Chondrocyte (in vitro differentiated cells): ENCODE data around the gene PSMC3IP. TPM values are rescaled to one million over a fixed set of nuclear protein-coding genes. Genes with fewer than 3 reads are reported as not detected.

Experiments
- DNase-seq: peaks from one replicate; pipeline ENCODE4 v3.0.0; 2021; ENCODE audit warnings: mixed read lengths, low spot score
- H3K27ac Mint-ChIP-seq: one replicate; pipeline ENCODE4 v1.8.0; 2021; ENCODE audit warnings: mild to moderate bottlenecking, moderate library complexity, mixed read lengths; ENCODE audit not compliant: unreplicated experiment
- H3K27me3 Mint-ChIP-seq: 2 replicates; pipeline ENCODE4 v1.8.0; 2021; ENCODE audit warnings: low read depth, mixed read lengths
- H3K36me3 Mint-ChIP-seq: 2 replicates; pipeline ENCODE4 v1.8.0; 2021; ENCODE audit warnings: low read depth, mixed read lengths
- H3K4me1 Mint-ChIP-seq: 2 replicates; pipeline ENCODE4 v1.8.0; 2021; ENCODE audit warnings: low read depth, mild to moderate bottlenecking, mixed read lengths
- H3K4me3 Mint-ChIP-seq: one replicate; pipeline ENCODE4 v1.8.0; 2021; ENCODE audit warnings: mild to moderate bottlenecking, moderate library complexity, mixed read lengths; ENCODE audit not compliant: unreplicated experiment
- H3K9me3 Mint-ChIP-seq: 2 replicates; pipeline ENCODE4 v1.8.0; 2021; ENCODE audit warnings: low read depth, mixed read lengths
- CTCF ChIP-seq: fragments of 200-600 bp; sonication (generic); IDR thresholded peaks from 2 replicates; pipeline ENCODE4 v1.5.0; 2021; ENCODE audit warnings: antibody characterized with exemption, mild to moderate bottlenecking, moderate library complexity
- total RNA-seq: library from RNA; stranded (reverse); gene quantifications from 3 replicates; pipeline ENCODE4 v1.2.1, GENCODE V29; 2021

Gene PSMC3IP
- total RNA-seq, 1 donor from 2014 or later: 4.9 TPM

- Mint-ChIP-seq H3K27me3 (no peaks in the 10 kb centered on the region), H3K4me3 (no peak overlapping the region), H3K4me1 (peaks cover 27% of the 10 kb centered on the region), H3K9me3 (no peaks in the 10 kb centered on the region), H3K27ac (peak overlapping the region; percentile 63), H3K36me3 (peaks cover 27% of the 10 kb centered on the region)
- no peak for TF ChIP-seq CTCF
- no peak for DNase-seq
These were observed 4.4 kb downstream of the PSMC3IP start for GRCh38 chr17:42573095-42573494.

- H3K4me1 Mint-ChIP-seq: peaks cover 21% of the 10 kb centered on the region
- no peak overlapping the region for H3K27ac Mint-ChIP-seq
- no peak for TF ChIP-seq CTCF
- H3K27me3 Mint-ChIP-seq: no peaks in the 10 kb centered on the region
- H3K9me3 Mint-ChIP-seq: no peaks in the 10 kb centered on the region
- DNase-seq: no peak
- peaks cover 31% of the 10 kb centered on the region for H3K36me3 Mint-ChIP-seq
- no peak overlapping the region for H3K4me3 Mint-ChIP-seq
These were observed 5.9 kb downstream of the PSMC3IP start for GRCh38 chr17:42571435-42572225.

GRCh38 chr17:42568341-42569111, 9.0 kb downstream of the PSMC3IP start:
- no peak for DNase-seq
- H3K36me3 Mint-ChIP-seq: peaks cover 28% of the 10 kb centered on the region
- H3K4me3 Mint-ChIP-seq: peak overlapping the region; percentile 2
- H3K9me3 Mint-ChIP-seq: no peaks in the 10 kb centered on the region
- TF ChIP-seq CTCF: no peak
- no peaks in the 10 kb centered on the region for H3K27me3 Mint-ChIP-seq
- H3K27ac Mint-ChIP-seq: no peak overlapping the region
- H3K4me1 Mint-ChIP-seq: peaks cover 25% of the 10 kb centered on the region

GRCh38 chr17:42566883-42567573, 10.5 kb downstream of the PSMC3IP start, which contains the start of gene MLX:
TSS of gene MLX (plus strand) at chr17:42567100. CDS start at chr17:42567125, 25 bp downstream.
- Mint-ChIP-seq H3K36me3 (peaks cover 22% of the 10 kb centered on the region), H3K9me3 (no peaks in the 10 kb centered on the region), H3K27ac (peak within 1 kb of the TSS; percentile 91), H3K4me1 (peaks cover 37% of the 10 kb centered on the region), H3K27me3 (no peaks in the 10 kb centered on the region), H3K4me3 (peak within 1 kb of the TSS; percentile 89)
- peak; percentile 96 for DNase-seq
- peak; percentile 27 for TF ChIP-seq CTCF
